IPS-20b (cell line): ENCODE results near the gene NLRC5.

Experiments
- H3K27ac ChIP-seq: one replicate; pipeline ENCODE4 v1.5.1; 2013; ENCODE audit warnings: low read length
- H3K27me3 ChIP-seq: 2 replicates; pipeline ENCODE4 v1.6.1; 2013; ENCODE audit warnings: mild to moderate bottlenecking, low read length, inconsistent platforms; ENCODE audit not compliant: insufficient read depth
- H3K36me3 ChIP-seq: 2 replicates; pipeline ENCODE4 v1.6.1; 2013; ENCODE audit warnings: low read depth, mild to moderate bottlenecking, inconsistent platforms, low read length, moderate library complexity; ENCODE audit not compliant: insufficient read depth
- H3K4me1 ChIP-seq: 2 replicates; pipeline ENCODE4 v1.6.1; 2013; ENCODE audit warnings: mild to moderate bottlenecking, control low read depth, inconsistent platforms, low read length, moderate library complexity; ENCODE audit not compliant: insufficient read depth
- H3K4me3 ChIP-seq: 2 replicates; pipeline ENCODE4 v1.5.1; 2013; ENCODE audit warnings: mild to moderate bottlenecking, low read length, inconsistent platforms
- H3K9ac ChIP-seq: 2 replicates; pipeline ENCODE4 v1.6.1; 2013; ENCODE audit warnings: low read depth, mild to moderate bottlenecking, inconsistent platforms, low read length, moderate library complexity
- H3K9me3 ChIP-seq: 2 replicates; pipeline ENCODE4 v1.6.1; 2013; ENCODE audit warnings: mild to moderate bottlenecking, low read depth, low read length, inconsistent platforms; ENCODE audit not compliant: insufficient read depth

The NLRC5 gene

GRCh38 chr16:57036315-57036714 lies 47.0 kb downstream of the NLRC5 start:
- Histone ChIP-seq H3K9me3 (no peaks in the 10 kb centered on the region), H3K4me1 (no peaks in the 10 kb centered on the region), H3K27ac (no peak overlapping the region), H3K36me3 (no peaks in the 10 kb centered on the region), H3K4me3 (no peak overlapping the region), H3K27me3 (no peaks in the 10 kb centered on the region), H3K9ac (no peak overlapping the region)

GRCh38 chr16:57036945-57037344 lies 47.6 kb downstream of the NLRC5 start:
- H3K9me3 ChIP-seq: no peaks in the 10 kb centered on the region
- H3K9ac ChIP-seq: no peak overlapping the region
- H3K4me3 ChIP-seq: no peak overlapping the region
- no peaks in the 10 kb centered on the region for H3K36me3 ChIP-seq
- no peaks in the 10 kb centered on the region for H3K27me3 ChIP-seq
- H3K27ac ChIP-seq: no peak overlapping the region
- H3K4me1 ChIP-seq: no peaks in the 10 kb centered on the region

GRCh38 chr16:57038166-57038565 lies 48.8 kb downstream of the NLRC5 start:
- Histone ChIP-seq H3K27me3 (no peaks in the 10 kb centered on the region), H3K36me3 (no peaks in the 10 kb centered on the region), H3K4me3 (no peak overlapping the region), H3K27ac (no peak overlapping the region), H3K9ac (no peak overlapping the region), H3K9me3 (no peaks in the 10 kb centered on the region), H3K4me1 (no peaks in the 10 kb centered on the region)

GRCh38 chr16:57039148-57039812 lies 49.9 kb downstream of the NLRC5 start:
- Histone ChIP-seq H3K27ac (no peak overlapping the region), H3K9me3 (no peaks in the 10 kb centered on the region), H3K4me1 (no peaks in the 10 kb centered on the region), H3K36me3 (no peaks in the 10 kb centered on the region), H3K9ac (no peak overlapping the region), H3K27me3 (no peaks in the 10 kb centered on the region), H3K4me3 (no peak overlapping the region)

GRCh38 chr16:57041182-57042156 lies 52.1 kb downstream of the NLRC5 start:
- no peaks in the 10 kb centered on the region for H3K4me1 ChIP-seq
- no peaks in the 10 kb centered on the region for H3K9me3 ChIP-seq
- no peaks in the 10 kb centered on the region for H3K36me3 ChIP-seq
- no peak overlapping the region for H3K9ac ChIP-seq
- no peaks in the 10 kb centered on the region for H3K27me3 ChIP-seq
- no peak overlapping the region for H3K4me3 ChIP-seq
- no peak overlapping the region for H3K27ac ChIP-seq

GRCh38 chr16:57042157-57043111 lies 53.1 kb downstream of the NLRC5 start:
- Histone ChIP-seq H3K27ac (no peak overlapping the region), H3K9ac (no peak overlapping the region), H3K4me3 (no peak overlapping the region), H3K36me3 (no peaks in the 10 kb centered on the region), H3K27me3 (no peaks in the 10 kb centered on the region), H3K4me1 (no peaks in the 10 kb centered on the region), H3K9me3 (no peaks in the 10 kb centered on the region)

GRCh38 chr16:57043248-57043647 lies 53.9 kb downstream of the NLRC5 start:
- no peak overlapping the region for H3K4me3 ChIP-seq
- no peaks in the 10 kb centered on the region for H3K4me1 ChIP-seq
- H3K9ac ChIP-seq: no peak overlapping the region
- H3K36me3 ChIP-seq: no peaks in the 10 kb centered on the region
- no peaks in the 10 kb centered on the region for H3K27me3 ChIP-seq
- H3K9me3 ChIP-seq: no peaks in the 10 kb centered on the region
- H3K27ac ChIP-seq: no peak overlapping the region

- no peaks in the 10 kb centered on the region for H3K27me3 ChIP-seq
- H3K4me3 ChIP-seq: no peak overlapping the region; the same call in 1 of the 2 replicates
- no peaks in the 10 kb centered on the region for H3K4me1 ChIP-seq
- no peaks in the 10 kb centered on the region for H3K36me3 ChIP-seq
- H3K9ac ChIP-seq: peak overlapping the region; percentile 6; the same call in 1 of the 2 replicates
- no peaks in the 10 kb centered on the region for H3K9me3 ChIP-seq
- no peak overlapping the region for H3K27ac ChIP-seq
Measured at GRCh38 chr16:57044931-57045693, 55.8 kb downstream of the NLRC5 start.

- Histone ChIP-seq H3K27ac (no peak overlapping the region), H3K4me3 (peak overlapping the region; percentile 8; the same call in 1 of the 2 replicates), H3K9ac (peak overlapping the region; percentile 6; the same call in 1 of the 2 replicates), H3K4me1 (no peaks in the 10 kb centered on the region), H3K27me3 (no peaks in the 10 kb centered on the region), H3K36me3 (no peaks in the 10 kb centered on the region), H3K9me3 (no peaks in the 10 kb centered on the region)
Measured at GRCh38 chr16:57045694-57046381, 56.5 kb downstream of the NLRC5 start.

- Histone ChIP-seq H3K9ac (no peak overlapping the region), H3K9me3 (no peaks in the 10 kb centered on the region), H3K4me1 (no peaks in the 10 kb centered on the region), H3K36me3 (no peaks in the 10 kb centered on the region), H3K27ac (no peak overlapping the region), H3K4me3 (no peak overlapping the region), H3K27me3 (no peaks in the 10 kb centered on the region)
Measured at GRCh38 chr16:57048095-57048494, 58.7 kb downstream of the NLRC5 start.
